HEK293 (cell line): ENCODE results near the gene FTH1.

Source experiments
- CTCF ChIA-PET: fragments of 350-600 bp; formaldehyde crosslinking; extraction: SDS; loops from one replicate; lab custom pipeline; 2021; ENCODE audit warnings: antibody characterized with exemption; lab: Yijun Ruan, JAX
- POLR2A ChIA-PET: fragments of 300-600 bp; formaldehyde crosslinking; extraction: SDS; loops from one replicate; lab custom pipeline; 2020; ENCODE audit warnings: antibody characterized with exemption, inconsistent platforms; lab: Yijun Ruan, JAX
- H3K27ac ChIP-seq: fragments of 200-500 bp; sonication (Bioruptor generic); 2 replicates; pipeline ENCODE4 v1.5.1; 2014; ENCODE audit warnings: low read depth, low read length, control low read depth, inconsistent platforms; ENCODE audit errors: extremely low read depth
- H3K36me3 ChIP-seq, 2 experiments: fragments of 200-500 bp in 1 of 2; sonication (Bioruptor generic) in 1 of 2; 1 replicate in 1 of 2; 2 replicates in 1 of 2; pipeline ENCODE4 v1.5.1; 2014 to 2017; ENCODE audit warnings: inconsistent platforms in 2 of 2, low read length in 2 of 2; ENCODE audit not compliant: control insufficient read depth in 2 of 2, insufficient read depth in 1 of 2
- H3K4me1 ChIP-seq: fragments of 200-500 bp; sonication (Bioruptor generic); 2 replicates; pipeline ENCODE4 v1.5.1; 2014; ENCODE audit warnings: mild to moderate bottlenecking, low read length, inconsistent platforms; ENCODE audit not compliant: control insufficient read depth, insufficient read depth
- H3K4me3 ChIP-seq: 2 replicates; pipeline ENCODE4 v1.5.1; 2011; ENCODE audit warnings: low read depth, mild to moderate bottlenecking, control low read depth, low read length, moderate library complexity
- H3K9me3 ChIP-seq: fragments of 200-500 bp; sonication (Bioruptor generic); 2 replicates; pipeline ENCODE4 v1.5.1; 2014; ENCODE audit warnings: low read depth, low read length, inconsistent platforms; ENCODE audit not compliant: control insufficient read depth, insufficient read depth
- BCL11A ChIP-seq: fragments of 450-650 bp; formaldehyde crosslinking; IDR thresholded peaks from 2 replicates; pipeline ENCODE4 v1.5.1; 2016; ENCODE audit warnings: low read depth, missing biosample characterization, missing genetic modification characterization
- KLF1 ChIP-seq: fragments of 450-650 bp; formaldehyde crosslinking; IDR thresholded peaks from 2 replicates; pipeline ENCODE4 v1.5.1; 2016; ENCODE audit warnings: missing biosample characterization, missing genetic modification characterization
- KLF8 ChIP-seq: fragments of 450-650 bp; formaldehyde crosslinking; IDR thresholded peaks from 2 replicates; pipeline ENCODE4 v1.5.1; 2016; ENCODE audit warnings: missing biosample characterization, missing genetic modification characterization
- SETDB1 ChIP-seq: IDR thresholded peaks from one replicate; pipeline ENCODE4 v1.6.1; 2017; ENCODE audit warnings: mild to moderate bottlenecking, low read length, moderate library complexity, mixed read lengths; ENCODE audit not compliant: insufficient read length
- YY2 ChIP-seq: fragments of 450-650 bp; formaldehyde crosslinking; IDR thresholded peaks from 2 replicates; pipeline ENCODE4 v1.5.1; 2016; ENCODE audit warnings: missing biosample characterization, missing genetic modification characterization
- ZNF266 ChIP-seq: fragments of 450-650 bp; formaldehyde crosslinking; IDR thresholded peaks from 2 replicates; pipeline ENCODE4 v1.5.1; 2016; ENCODE audit warnings: missing biosample characterization, missing genetic modification characterization, low read depth
- ZNF302 ChIP-seq: fragments of 450-650 bp; formaldehyde crosslinking; IDR thresholded peaks from 2 replicates; pipeline ENCODE4 v1.5.1; 2016; ENCODE audit warnings: missing biosample characterization, missing genetic modification characterization, low read depth
- ZNF311 ChIP-seq: fragments of 450-650 bp; formaldehyde crosslinking; IDR thresholded peaks from 2 replicates; pipeline ENCODE4 v1.5.1; 2017; ENCODE audit warnings: missing biosample characterization, missing genetic modification characterization, borderline replicate concordance
- ZNF324 ChIP-seq: fragments of 450-650 bp; formaldehyde crosslinking; IDR thresholded peaks from 2 replicates; pipeline ENCODE4 v1.5.1; 2016; ENCODE audit warnings: missing biosample characterization, missing genetic modification characterization
- ZNF354C ChIP-seq: fragments of 450-650 bp; formaldehyde crosslinking; IDR thresholded peaks from 2 replicates; pipeline ENCODE4 v1.5.1; 2016; ENCODE audit warnings: missing biosample characterization, missing genetic modification characterization, low read depth, borderline replicate concordance
- ZNF366 ChIP-seq: fragments of 450-650 bp; formaldehyde crosslinking; conservative IDR thresholded peaks from 2 replicates; pipeline ENCODE4 v1.5.1; 2016; ENCODE audit warnings: missing biosample characterization, missing genetic modification characterization
- ZNF521 ChIP-seq: fragments of 450-650 bp; formaldehyde crosslinking; IDR thresholded peaks from 2 replicates; pipeline ENCODE4 v1.5.1; 2017; ENCODE audit warnings: missing biosample characterization, mild to moderate bottlenecking, missing genetic modification characterization
- ZNF555 ChIP-seq: fragments of 450-650 bp; formaldehyde crosslinking; conservative IDR thresholded peaks from 2 replicates; pipeline ENCODE4 v1.5.1; 2017; ENCODE audit warnings: missing biosample characterization, mild to moderate bottlenecking, missing genetic modification characterization, inconsistent platforms
- ZNF558 ChIP-seq: fragments of 450-650 bp; formaldehyde crosslinking; IDR thresholded peaks from 2 replicates; pipeline ENCODE4 v1.5.1; 2016; ENCODE audit warnings: missing biosample characterization, missing genetic modification characterization
- ZNF624 ChIP-seq: fragments of 450-650 bp; formaldehyde crosslinking; IDR thresholded peaks from 2 replicates; pipeline ENCODE4 v1.5.1; 2017; ENCODE audit warnings: missing biosample characterization, missing genetic modification characterization
- ZNF654 ChIP-seq: fragments of 450-650 bp; formaldehyde crosslinking; IDR thresholded peaks from 2 replicates; pipeline ENCODE4 v1.5.1; 2016; ENCODE audit warnings: low read depth, missing biosample characterization, missing genetic modification characterization
- ZNF707 ChIP-seq: fragments of 450-650 bp; formaldehyde crosslinking; IDR thresholded peaks from 2 replicates; pipeline ENCODE4 v1.5.1; 2016; ENCODE audit warnings: missing biosample characterization, missing genetic modification characterization
- ZNF777 ChIP-seq: fragments of 450-650 bp; formaldehyde crosslinking; IDR thresholded peaks from 2 replicates; pipeline ENCODE4 v1.5.1; 2017; ENCODE audit warnings: missing biosample characterization, missing genetic modification characterization, borderline replicate concordance
- TF ChIP-seq, protein P1 (sequence below): fragments of 450-650 bp; formaldehyde crosslinking; IDR thresholded peaks from 2 replicates; pipeline ENCODE4 v1.5.1; 2016; ENCODE audit warnings: missing biosample characterization, missing genetic modification characterization
- TF ChIP-seq, protein P2 (sequence below): fragments of 450-650 bp; formaldehyde crosslinking; IDR thresholded peaks from 2 replicates; pipeline ENCODE4 v1.5.1; 2017; ENCODE audit warnings: missing biosample characterization, missing genetic modification characterization

The FTH1 gene

DNA sequence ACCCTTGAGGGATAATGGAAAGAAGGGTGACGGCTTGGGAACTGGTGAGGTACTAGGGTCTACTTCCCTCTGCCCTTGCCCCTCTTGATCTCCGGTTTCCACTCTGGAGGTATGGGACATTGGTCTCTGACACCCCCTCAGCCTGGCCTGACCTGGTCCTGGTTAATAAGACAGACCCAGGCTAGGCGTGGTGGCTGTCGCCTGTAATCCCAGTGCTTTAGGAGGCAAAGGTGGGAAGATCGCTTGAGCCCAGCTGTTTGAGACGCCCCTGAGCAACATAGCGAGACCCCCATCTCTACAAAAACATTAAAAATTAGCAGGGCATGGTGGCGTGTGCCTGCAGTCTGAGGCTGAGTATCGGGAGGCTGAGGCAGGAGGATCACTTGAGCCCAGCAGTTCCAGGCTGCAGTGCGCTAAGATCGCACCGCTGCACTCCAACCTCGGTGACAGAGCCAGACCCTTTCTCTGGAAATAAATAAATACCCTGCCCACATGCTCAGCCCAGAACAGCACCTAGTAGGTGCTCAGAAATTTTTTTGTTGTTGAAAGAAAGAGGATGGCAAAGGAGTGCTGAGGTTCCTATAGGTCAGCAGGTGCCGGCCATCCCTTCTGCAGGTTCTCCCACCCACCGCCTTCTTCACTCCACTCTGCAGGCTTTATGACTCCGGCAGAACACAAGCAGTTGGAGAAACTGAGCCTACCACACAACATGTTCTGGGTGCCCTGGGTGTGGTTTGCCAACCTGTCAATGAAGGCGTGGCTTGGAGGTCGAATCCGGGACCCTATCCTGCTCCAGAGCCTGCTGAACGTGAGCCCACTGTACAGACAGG lies 11.0 kb downstream of the FTH1 start:
- POLR2A ChIA-PET = no interaction called here
- no peaks in the 10 kb centered on the region for H3K9me3 ChIP-seq
- TF ChIP-seq ZNF521 (tag by site-specific recombination) (no peak), ZNF707 (no peak), ZNF558 (tag by site-specific recombination) (no peak), SETDB1 (no peak), ZNF555 (tag by site-specific recombination) (no peak), ZNF324 (tag by site-specific recombination) (no peak), ZNF266 (tag by site-specific recombination) (no peak), ZNF777 (no peak), ZNF354C (no peak), ZNF624 (tag by site-specific recombination) (no peak), YY2 (tag by site-specific recombination) (no peak), ZNF366 (tag by site-specific recombination) (no peak), ZNF302 (tag by site-specific recombination) (no peak), ZNF311 (no peak), ZNF654 (tag by site-specific recombination) (no peak), KLF1 (tag by site-specific recombination) (no peak)
- TF ChIP-seq, protein P1, sequence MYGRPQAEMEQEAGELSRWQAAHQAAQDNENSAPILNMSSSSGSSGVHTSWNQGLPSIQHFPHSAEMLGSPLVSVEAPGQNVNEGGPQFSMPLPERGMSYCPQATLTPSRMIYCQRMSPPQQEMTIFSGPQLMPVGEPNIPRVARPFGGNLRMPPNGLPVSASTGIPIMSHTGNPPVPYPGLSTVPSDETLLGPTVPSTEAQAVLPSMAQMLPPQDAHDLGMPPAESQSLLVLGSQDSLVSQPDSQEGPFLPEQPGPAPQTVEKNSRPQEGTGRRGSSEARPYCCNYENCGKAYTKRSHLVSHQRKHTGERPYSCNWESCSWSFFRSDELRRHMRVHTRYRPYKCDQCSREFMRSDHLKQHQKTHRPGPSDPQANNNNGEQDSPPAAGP = no peak
- TF ChIP-seq, protein P2, sequence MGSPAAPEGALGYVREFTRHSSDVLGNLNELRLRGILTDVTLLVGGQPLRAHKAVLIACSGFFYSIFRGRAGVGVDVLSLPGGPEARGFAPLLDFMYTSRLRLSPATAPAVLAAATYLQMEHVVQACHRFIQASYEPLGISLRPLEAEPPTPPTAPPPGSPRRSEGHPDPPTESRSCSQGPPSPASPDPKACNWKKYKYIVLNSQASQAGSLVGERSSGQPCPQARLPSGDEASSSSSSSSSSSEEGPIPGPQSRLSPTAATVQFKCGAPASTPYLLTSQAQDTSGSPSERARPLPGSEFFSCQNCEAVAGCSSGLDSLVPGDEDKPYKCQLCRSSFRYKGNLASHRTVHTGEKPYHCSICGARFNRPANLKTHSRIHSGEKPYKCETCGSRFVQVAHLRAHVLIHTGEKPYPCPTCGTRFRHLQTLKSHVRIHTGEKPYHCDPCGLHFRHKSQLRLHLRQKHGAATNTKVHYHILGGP (tag by site-specific recombination) = no peak
- TF ChIP-seq, all 188 proteins: peak for 0
- H3K4me3 ChIP-seq = no peak overlapping the region
- CTCF ChIA-PET = no interaction called here
- no peaks in the 10 kb centered on the region for H3K36me3 ChIP-seq
- H3K27ac ChIP-seq = no peak overlapping the region
- H3K4me1 ChIP-seq = no peaks in the 10 kb centered on the region

DNA sequence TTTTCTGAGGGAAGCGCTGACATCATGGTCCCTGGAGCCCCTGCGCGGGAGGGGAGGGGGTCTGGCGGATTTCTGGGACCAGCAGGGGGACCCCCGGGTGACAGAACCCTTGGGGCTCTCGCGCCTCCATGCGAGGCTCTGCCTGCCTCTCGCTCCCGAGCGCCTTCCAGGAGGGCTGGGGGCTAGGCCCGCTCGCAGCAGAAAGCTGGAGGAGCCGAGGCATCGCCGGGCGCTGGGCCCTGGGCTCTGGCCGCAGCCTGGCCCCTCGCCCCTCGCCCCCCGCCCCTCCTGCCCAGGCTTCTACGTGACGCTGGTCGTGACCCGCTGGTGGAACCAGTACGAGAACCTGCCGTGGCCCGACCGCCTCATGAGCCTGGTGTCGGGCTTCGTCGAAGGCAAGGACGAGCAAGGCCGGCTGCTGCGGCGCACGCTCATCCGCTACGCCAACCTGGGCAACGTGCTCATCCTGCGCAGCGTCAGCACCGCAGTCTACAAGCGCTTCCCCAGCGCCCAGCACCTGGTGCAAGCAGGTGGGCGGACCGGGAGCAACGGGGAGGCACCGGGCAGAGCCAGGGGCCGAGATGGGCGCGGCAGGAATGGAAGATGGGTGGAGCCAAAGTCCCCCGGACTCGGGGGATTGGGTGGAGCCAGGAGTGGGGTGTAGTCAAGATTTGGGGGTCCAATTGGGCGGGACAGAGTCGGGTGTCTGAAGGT lies 11.9 kb downstream of the FTH1 start:
- TF ChIP-seq KLF1 (tag by site-specific recombination) = peak; percentile 88
- TF ChIP-seq BCL11A (tag by site-specific recombination) = no peak
- peak; percentile 25; the same call in 1 of the 2 replicates for TF ChIP-seq KLF8 (tag by site-specific recombination)
- H3K36me3 ChIP-seq = no peaks in the 10 kb centered on the region
- no peaks in the 10 kb centered on the region for H3K4me1 ChIP-seq
- ChIA-PET POLR2A (interaction anchor here (0.6 to 0.7 kb wide), 2 partner anchors 237 to 350 kb away, joined by 4 read pairs; no protein-coding TSS in a partner anchor), CTCF (no interaction called here)
- no peak overlapping the region for H3K4me3 ChIP-seq
- no peaks in the 10 kb centered on the region for H3K9me3 ChIP-seq
- H3K27ac ChIP-seq = no peak overlapping the region
